ENCODE results near the gene ROBO1.

ROBO1 gene

DNA sequence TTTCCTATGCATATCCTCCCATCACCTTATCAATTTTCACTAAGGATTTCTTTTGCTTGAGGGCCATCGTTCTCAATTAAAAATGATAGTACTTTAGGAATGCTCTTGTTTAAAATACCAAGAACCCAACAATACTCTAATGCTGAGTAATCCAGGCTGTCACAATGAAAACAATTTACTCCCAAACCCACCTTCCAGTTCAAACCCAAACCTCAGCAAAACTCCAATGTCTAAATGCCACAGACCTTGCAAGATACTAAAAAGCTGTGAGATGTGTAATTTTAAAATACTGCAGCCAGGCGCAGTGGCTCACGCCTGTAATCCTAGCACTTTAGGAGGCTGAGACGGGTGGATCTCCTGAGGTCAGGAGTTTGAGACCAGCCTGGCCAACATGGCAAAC, 889.8 kb downstream of the ROBO1 start:
- Mint-ChIP-seq H3K9me3 (peaks cover 9% of the 10 kb centered on the region), H3K27me3 (no peaks in the 10 kb centered on the region), H3K4me3 (no peak overlapping the region), H3K27ac (no peak overlapping the region), H3K4me1 (ENCODE audit: low read depth) (no peaks in the 10 kb centered on the region), H3K36me3 (ENCODE audit: low read depth) (no peaks in the 10 kb centered on the region)
- DNase-seq: no peak

DNA sequence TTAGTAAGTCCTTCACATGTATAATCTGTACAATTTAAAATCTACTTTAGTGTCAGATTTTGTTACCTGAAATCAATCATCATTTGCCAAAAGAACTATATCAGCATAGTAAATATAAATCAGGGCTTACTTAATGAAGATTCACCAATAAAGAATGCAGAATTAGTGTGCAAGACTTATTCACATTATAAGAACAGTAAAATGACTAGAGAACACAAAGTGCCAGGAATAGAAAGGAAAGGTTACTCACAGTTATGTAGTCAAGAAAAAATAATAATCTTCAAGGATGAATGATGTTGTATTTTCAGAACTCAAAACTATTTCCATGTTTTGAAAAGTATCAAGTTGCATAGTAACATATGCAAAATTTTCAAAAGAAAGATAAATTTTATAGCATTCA, 891.9 kb downstream of the ROBO1 start:
- DNase-seq: no peak
- Mint-ChIP-seq H3K4me3 (no peak overlapping the region), H3K4me1 (ENCODE audit: low read depth) (no peaks in the 10 kb centered on the region), H3K9me3 (peaks cover 9% of the 10 kb centered on the region), H3K27me3 (no peaks in the 10 kb centered on the region), H3K27ac (no peak overlapping the region), H3K36me3 (ENCODE audit: low read depth) (no peaks in the 10 kb centered on the region)

DNA sequence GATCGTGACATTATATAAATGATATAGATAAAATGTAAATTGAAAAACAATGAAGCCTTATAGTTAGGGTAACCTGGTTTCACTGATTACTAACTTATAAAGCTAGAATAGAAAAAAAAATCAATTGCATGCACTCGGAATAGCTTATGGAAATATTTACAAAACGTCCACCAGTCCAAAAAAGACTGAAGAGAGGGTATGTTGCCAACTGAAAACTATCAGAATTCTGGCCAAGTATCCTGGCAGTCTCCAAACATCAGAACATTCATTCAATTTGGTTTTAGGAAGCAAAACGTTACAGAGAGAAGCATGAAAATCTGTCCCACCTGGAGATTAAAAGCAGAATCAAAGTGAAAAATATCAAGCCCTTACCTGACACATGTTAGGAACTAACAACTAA, 892.4 kb downstream of the ROBO1 start:
- H3K36me3 Mint-ChIP-seq (ENCODE audit: low read depth): no peaks in the 10 kb centered on the region
- no peaks in the 10 kb centered on the region for H3K27me3 Mint-ChIP-seq

DNA sequence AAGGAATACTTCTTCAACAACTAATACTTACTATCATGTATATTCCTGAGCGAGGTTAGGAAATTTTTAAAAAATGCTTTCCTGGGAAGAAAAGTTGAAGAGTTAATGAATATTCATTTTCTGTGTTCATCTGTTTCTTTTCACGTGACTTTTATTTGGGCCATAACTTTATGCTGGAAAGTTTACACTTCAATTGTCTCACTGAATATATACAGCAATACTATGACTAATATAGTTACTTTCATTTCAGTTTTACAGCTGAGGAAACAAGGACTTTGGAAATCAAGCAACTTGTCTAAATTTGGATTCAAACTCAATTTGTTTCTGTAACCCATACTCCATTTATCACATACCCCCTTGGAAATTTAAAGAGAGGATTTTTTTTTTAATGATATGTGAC, 894.2 kb downstream of the ROBO1 start:
- H3K36me3 Mint-ChIP-seq (ENCODE audit: low read depth): no peaks in the 10 kb centered on the region
- no peaks in the 10 kb centered on the region for H3K27me3 Mint-ChIP-seq
- H3K4me1 Mint-ChIP-seq (ENCODE audit: low read depth): no peaks in the 10 kb centered on the region
- no peak overlapping the region for H3K4me3 Mint-ChIP-seq
- peaks cover 14% of the 10 kb centered on the region for H3K9me3 Mint-ChIP-seq
- no peak for DNase-seq
- H3K27ac Mint-ChIP-seq: no peak overlapping the region

More for the DNA sequence above, 892.4 kb downstream of the ROBO1 start:
- Mint-ChIP-seq H3K9me3 (peaks cover 9% of the 10 kb centered on the region), H3K4me3 (no peak overlapping the region), H3K4me1 (ENCODE audit: low read depth) (no peaks in the 10 kb centered on the region), H3K27ac (no peak overlapping the region)
- DNase-seq: no peak

DNA sequence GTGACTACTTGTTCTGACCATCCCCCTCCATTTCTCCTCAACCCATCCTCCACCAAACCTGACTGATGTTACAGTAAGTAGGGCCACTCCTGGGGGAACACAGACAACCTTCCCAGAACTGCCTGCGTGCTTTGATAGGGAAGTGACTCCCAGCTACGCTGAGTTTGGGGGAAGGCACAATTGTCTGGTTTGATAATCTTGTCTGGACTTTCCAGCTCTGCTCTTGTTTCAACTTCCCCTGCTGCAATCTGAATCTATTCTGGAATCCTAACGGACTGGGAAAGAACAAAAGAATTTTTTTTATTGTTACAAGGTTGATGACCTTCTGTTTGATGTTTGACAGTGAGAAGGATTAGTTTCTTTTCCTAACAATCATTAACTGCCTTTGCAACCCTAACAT, 895.6 kb downstream of the ROBO1 start:
- Mint-ChIP-seq H3K27me3 (no peaks in the 10 kb centered on the region), H3K36me3 (ENCODE audit: low read depth) (no peaks in the 10 kb centered on the region), H3K27ac (no peak overlapping the region), H3K9me3 (peaks cover 12% of the 10 kb centered on the region), H3K4me1 (ENCODE audit: low read depth) (no peaks in the 10 kb centered on the region), H3K4me3 (no peak overlapping the region)
- DNase-seq: no peak

DNA sequence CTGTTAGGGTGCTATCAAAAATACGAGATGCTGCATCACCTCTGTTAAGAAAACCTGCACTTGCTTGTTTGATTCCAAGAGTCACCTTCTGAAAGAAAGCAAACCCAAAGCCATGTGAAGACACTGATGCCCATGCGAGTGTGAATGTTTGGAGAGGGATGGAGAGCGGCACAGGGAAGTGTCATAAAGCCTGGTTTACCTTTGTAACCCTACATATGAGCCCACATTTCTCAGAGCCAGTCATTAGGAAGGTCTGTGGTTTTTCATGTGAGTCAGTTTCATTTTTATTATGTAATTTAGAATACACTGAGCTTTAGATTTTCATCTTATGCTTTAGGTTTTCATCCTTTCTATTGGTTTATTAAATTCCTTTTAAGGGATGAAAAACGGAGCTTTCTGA, 896.8 kb downstream of the ROBO1 start:
- Mint-ChIP-seq H3K36me3 (ENCODE audit: low read depth) (no peaks in the 10 kb centered on the region), H3K9me3 (peaks cover 7% of the 10 kb centered on the region), H3K27ac (no peak overlapping the region), H3K4me3 (no peak overlapping the region), H3K4me1 (ENCODE audit: low read depth) (no peaks in the 10 kb centered on the region), H3K27me3 (no peaks in the 10 kb centered on the region)
- no peak for DNase-seq

DNA sequence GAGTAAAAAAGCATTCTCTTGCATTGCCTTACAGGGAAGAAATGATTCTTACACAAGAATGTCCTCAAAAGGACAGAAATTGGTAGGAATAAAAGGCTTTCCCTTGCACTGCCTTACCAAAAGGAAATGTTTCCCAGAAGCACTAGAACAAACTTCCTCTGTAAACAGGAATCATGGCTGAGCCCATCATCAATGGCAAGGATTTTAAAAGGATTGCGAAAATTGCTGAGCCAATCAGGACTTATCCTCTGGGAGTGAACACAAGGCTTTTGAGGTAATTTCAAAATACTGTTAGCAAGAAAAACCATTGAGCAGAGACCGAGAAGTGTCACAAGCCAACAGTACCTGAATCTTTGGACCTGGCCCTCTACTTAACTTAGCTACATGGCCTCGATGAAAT, 897.3 kb downstream of the ROBO1 start:
- H3K27me3 Mint-ChIP-seq: no peaks in the 10 kb centered on the region
- H3K36me3 Mint-ChIP-seq (ENCODE audit: low read depth): no peaks in the 10 kb centered on the region
- H3K4me1 Mint-ChIP-seq (ENCODE audit: low read depth): no peaks in the 10 kb centered on the region
- no peak overlapping the region for H3K4me3 Mint-ChIP-seq
- H3K27ac Mint-ChIP-seq: no peak overlapping the region
- DNase-seq: no peak
- peaks cover 7% of the 10 kb centered on the region for H3K9me3 Mint-ChIP-seq

DNA sequence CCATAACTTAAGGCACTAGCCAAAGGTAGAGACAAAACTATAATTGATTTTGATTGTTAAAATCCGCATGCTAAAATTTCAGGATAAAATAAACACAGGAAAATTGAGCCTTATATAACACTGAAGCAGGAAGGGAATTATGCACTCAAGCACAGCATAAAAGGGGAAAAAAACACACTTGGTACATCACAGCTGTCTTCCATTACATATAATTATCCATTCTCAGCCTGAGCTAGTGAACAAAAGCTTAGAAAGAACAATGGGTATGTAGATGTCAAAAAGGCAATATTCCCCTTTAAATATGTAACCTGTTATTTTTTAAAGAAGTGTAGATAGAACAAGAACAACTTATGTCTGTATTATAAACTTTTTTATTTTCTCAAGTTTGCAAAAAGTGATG, 899.2 kb downstream of the ROBO1 start:
- no peak for DNase-seq
- H3K4me3 Mint-ChIP-seq: no peak overlapping the region
- no peaks in the 10 kb centered on the region for H3K4me1 Mint-ChIP-seq (ENCODE audit: low read depth)
- no peaks in the 10 kb centered on the region for H3K36me3 Mint-ChIP-seq (ENCODE audit: low read depth)
- no peak overlapping the region for H3K27ac Mint-ChIP-seq
- no peaks in the 10 kb centered on the region for H3K27me3 Mint-ChIP-seq
- H3K9me3 Mint-ChIP-seq: peaks cover 10% of the 10 kb centered on the region

DNA sequence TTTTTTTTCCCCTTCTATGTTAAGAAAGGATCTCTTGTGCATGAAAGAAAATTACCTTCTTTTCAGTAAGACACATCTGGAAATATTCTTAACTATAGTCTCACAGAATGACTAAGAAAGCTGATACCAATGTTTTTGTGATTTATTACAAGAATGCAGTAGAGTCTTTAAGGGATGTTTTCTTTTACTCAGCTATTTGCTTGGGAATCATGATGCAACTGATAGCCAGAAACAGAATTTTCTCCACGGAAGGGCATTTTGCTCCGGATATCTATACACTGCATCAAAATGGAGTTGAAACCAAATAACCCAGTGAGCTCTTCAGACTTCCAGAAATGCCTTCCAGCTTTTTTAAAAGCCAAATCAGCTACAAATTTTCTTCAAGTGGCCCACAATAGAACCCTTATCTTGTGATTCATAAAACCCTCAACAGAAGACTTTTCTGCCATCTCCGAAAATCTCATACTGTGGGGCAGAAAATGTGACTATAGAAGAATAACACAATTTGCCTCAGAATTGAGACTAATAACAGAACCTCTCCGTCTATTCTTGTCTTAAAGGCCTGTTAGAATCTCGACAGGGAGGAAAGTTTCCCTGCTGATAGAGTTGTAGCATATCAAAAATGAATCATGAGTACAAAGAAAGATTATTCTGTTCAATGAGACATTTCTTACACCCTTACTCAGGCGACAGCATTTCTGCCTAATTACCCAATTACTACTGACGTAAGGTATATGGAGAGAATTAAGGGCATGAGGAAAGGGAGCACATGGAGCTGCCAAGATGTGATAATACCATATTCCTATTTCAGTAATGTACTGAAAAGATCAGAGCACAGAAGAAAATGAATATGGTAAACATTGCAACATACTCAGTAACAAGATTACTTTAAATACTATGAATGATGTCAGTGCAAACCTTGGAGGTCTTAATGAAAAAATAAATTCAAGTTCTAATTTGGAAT, 900.1 kb downstream of the ROBO1 start:
- Mint-ChIP-seq H3K9me3 (peaks cover 12% of the 10 kb centered on the region), H3K27ac (no peak overlapping the region)

DNA sequence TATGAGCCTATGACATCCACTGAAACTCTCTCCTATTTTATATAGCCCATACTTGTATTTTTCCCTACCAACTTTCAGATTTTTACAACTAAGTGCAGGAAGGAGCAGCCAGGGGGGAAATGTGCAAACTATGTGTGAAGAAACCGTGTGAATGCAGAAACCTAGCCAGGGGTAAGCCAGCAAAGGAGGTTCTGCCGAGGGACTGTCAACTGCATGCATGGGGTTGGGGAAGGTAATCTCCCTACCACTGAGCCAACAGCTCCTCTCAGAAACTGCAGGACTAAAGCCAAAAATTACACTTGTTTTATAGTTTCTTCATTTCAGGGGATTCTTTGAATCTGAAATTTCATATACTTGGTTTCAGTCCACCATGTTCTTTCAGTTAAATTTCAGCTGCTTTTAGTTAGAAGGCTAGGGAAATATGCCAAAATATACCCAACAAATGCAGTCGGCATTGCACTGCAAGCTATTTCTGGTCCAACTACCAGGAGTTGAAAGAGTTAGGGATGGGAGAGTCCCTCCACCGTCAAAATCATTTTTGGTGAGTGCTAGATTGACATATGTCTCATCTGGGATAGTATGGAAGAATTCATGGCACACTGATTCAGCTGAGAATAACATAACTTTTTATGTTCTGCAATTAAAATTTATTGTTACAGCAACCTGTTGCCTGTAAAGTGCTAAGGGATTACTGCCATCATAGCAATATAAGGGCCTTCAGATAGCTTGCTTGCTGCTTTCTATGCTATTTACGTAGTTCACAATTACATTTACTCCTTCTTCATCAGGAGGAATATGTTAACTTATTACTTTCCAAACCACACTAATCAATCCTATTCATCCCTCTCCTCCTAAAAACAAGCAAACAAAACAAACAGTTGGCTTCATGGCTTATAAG, 904.2 kb downstream of the ROBO1 start:
- H3K4me1 Mint-ChIP-seq (ENCODE audit: low read depth): no peaks in the 10 kb centered on the region

More for the DNA sequence above, 900.1 kb downstream of the ROBO1 start:
- H3K36me3 Mint-ChIP-seq (ENCODE audit: low read depth): no peaks in the 10 kb centered on the region
- no peak for DNase-seq
- H3K27me3 Mint-ChIP-seq: no peaks in the 10 kb centered on the region
- no peaks in the 10 kb centered on the region for H3K4me1 Mint-ChIP-seq (ENCODE audit: low read depth)
- H3K4me3 Mint-ChIP-seq: no peak overlapping the region

DNA sequence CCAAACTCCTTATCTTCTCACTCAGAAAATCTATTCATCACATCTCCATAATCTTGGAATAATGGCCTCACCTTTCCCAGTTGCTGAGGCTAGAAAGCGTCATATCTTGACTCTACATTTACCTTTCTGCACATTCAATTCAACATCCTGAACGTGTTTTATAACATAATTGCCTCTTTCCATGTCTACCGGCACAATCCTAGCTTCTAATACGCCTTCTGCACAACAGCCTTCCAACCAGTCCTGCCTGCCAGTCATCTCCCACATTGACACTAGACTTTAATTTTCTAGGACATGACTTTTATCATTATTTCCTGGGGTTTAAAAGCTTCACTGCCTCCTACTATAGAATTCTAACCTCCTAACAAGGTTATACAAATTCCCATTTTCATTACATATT, 906.6 kb downstream of the ROBO1 start:
- Mint-ChIP-seq H3K27ac (no peak overlapping the region), H3K36me3 (ENCODE audit: low read depth) (no peaks in the 10 kb centered on the region), H3K9me3 (peaks cover 20% of the 10 kb centered on the region), H3K27me3 (no peaks in the 10 kb centered on the region), H3K4me3 (no peak overlapping the region), H3K4me1 (ENCODE audit: low read depth) (no peaks in the 10 kb centered on the region)
- DNase-seq: no peak

More for the DNA sequence above, 904.2 kb downstream of the ROBO1 start:
- Mint-ChIP-seq H3K27me3 (no peaks in the 10 kb centered on the region), H3K4me3 (no peak overlapping the region), H3K9me3 (peaks cover 18% of the 10 kb centered on the region), H3K36me3 (ENCODE audit: low read depth) (no peaks in the 10 kb centered on the region), H3K27ac (no peak overlapping the region)
- DNase-seq: no peak

DNA sequence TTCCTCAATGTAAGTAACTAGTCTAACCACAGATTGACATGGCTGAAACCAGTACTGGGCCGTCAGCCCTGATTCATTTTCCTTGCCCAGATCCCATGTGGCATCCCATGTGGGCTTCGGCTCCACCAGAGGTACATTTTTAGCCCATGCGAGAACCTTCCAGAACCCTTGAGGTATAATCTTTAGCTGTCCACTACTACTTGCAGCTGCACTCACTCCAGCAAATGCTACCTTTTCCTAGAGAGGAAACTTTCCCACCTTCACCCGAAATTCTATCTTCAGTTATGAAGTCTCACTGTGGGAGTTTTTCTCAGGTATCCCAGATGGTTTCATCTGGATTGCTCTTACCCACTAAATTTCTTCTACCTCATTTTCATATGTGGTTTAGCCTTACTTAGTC, 907.2 kb downstream of the ROBO1 start:
- no peak overlapping the region for H3K4me3 Mint-ChIP-seq
- peaks cover 20% of the 10 kb centered on the region for H3K9me3 Mint-ChIP-seq
- H3K36me3 Mint-ChIP-seq (ENCODE audit: low read depth): no peaks in the 10 kb centered on the region
- no peaks in the 10 kb centered on the region for H3K4me1 Mint-ChIP-seq (ENCODE audit: low read depth)
- DNase-seq: no peak
- no peaks in the 10 kb centered on the region for H3K27me3 Mint-ChIP-seq
- no peak overlapping the region for H3K27ac Mint-ChIP-seq

DNA sequence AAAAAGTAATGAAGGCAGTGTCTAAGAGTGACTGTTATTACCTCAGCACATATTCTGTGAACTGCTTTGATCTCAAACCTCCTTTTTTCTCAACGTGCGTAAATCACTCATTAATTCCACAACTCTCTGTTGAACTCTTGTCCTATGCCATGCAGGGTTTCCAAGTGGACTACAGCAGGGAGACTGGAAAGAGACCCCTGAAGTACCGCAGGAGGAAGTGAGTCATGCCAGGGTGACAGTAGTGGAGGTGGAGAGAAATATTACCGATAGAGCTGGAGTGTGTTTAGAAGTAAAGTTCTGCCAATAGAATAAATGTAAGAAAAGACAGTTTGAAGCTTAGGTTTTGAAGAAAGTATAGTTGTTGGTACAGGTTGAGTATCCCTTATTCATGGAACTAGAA, 908.9 kb downstream of the ROBO1 start:
- H3K9me3 Mint-ChIP-seq: peaks cover 17% of the 10 kb centered on the region
- H3K36me3 Mint-ChIP-seq (ENCODE audit: low read depth): no peaks in the 10 kb centered on the region
- H3K4me3 Mint-ChIP-seq: no peak overlapping the region
- no peaks in the 10 kb centered on the region for H3K4me1 Mint-ChIP-seq (ENCODE audit: low read depth)
- H3K27me3 Mint-ChIP-seq: no peaks in the 10 kb centered on the region
- no peak for DNase-seq
- no peak overlapping the region for H3K27ac Mint-ChIP-seq

DNA sequence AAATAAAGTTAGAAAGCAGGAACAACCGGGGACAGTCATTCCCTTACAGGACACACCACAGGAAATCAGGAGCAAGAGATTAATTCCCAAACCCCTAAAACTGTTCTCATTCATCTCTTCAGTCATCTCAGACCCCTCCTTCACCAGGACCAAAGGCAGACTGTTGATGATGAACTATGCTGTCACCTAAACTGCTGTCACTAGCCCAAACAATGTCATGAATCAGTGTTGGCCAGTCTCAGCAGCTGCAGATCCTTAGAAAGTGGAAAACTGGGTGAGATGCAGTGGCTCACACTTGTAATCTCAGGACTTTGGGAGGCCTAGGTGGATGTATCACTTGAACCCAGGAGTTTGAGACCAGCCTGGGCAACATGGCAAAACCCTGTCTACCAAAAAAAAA, 909.6 kb downstream of the ROBO1 start:
- DNase-seq: no peak
- Mint-ChIP-seq H3K9me3 (peaks cover 16% of the 10 kb centered on the region), H3K27me3 (no peaks in the 10 kb centered on the region), H3K36me3 (ENCODE audit: low read depth) (no peaks in the 10 kb centered on the region), H3K4me1 (ENCODE audit: low read depth) (no peaks in the 10 kb centered on the region), H3K27ac (no peak overlapping the region), H3K4me3 (no peak overlapping the region)

Data from activated T-cell treated with anti-CD3 and anti-CD28 coated beads, Interleukin-2, amount 50 U/mL, for 24 hours (primary cell).